Midbrain (tissue), 1 donor: ENCODE measurements around the gene STOM.
"Not testable (repeated sequence)": the region's sequence is repeated elsewhere in the genome, so short reads cannot be mapped to it uniquely, and the experiment has no call there.

Source experiments
- DNase-seq: peaks from one replicate; lab custom pipeline; 2025; lab: John Stamatoyannopoulos, UW

STOM gene

GRCh38 chr9:121369595-121370265 is at the start of gene STOM:
TSS of gene STOM (minus strand) at chr9:121370250. CDS start at chr9:121370187, 63 bp downstream.
- no peak for DNase-seq

DNA sequence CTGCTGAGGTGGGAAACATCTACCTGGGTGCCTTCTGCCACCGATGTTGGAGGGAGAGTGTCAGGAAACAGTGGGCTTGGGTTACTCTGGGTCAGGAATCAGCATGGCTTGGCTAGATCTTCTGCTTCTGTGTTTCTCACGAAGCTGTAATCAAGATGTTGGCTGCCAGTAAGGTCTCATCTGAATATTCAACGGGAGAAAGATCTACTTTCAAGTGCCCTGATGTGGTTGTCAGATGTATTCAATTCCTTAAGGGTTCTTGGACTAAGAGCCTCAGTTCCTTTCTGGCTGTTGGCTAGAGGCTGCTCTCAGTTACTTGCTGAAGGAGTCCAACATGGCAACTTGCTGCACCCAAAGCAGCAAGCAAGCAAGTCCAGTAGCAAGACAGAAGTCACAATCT is 41.9 kb upstream of the STOM start:
- DNase-seq, result no peak

GRCh38 chr9:121405899-121406298 is 35.8 kb upstream of the STOM start:
- DNase-seq, result no peak

DNA sequence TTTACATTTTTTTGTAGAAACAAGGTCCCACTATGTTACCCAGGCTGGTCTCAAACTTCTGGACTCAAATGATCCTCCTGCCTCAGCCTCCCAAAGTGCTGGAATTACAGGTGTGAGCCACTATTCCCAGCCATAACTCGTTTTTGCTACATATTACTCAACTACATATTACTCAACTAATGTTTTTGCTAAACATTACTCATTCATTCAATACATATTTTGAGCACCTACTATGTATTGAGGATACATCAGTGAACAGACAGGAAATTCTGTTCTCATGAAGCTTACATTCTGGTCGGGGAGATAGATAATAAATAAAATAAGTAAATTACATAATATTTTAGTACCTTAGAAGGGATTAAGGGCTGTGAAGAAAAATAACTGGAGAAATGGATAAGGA is 34.9 kb upstream of the STOM start:
- DNase-seq, result no peak

GRCh38 chr9:121399883-121400607 is 30.0 kb upstream of the STOM start:
- DNase-seq, result peak; percentile 65

GRCh38 chr9:121399126-121399882 is 29.3 kb upstream of the STOM start:
- DNase-seq, result no peak

DNA sequence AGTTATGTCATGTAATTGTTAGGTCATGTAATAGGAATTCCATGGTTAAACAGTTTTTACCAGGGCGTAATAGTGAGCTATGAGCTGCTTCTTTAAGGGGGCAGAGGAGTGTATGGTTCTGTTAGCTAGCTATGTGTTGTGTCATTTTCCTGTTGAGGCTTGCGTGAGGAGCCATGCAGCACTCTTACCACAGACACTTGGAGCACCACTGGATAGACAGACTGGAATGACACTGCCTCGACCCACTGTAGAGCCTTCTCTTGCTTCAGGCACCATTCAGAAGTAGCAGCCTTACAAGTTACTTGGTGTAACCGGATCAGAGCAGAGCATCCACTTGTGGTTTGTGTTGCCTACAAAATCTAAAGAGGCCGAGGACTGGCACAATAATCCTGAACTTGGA is 28.3 kb upstream of the STOM start:
- no peak for DNase-seq

DNA sequence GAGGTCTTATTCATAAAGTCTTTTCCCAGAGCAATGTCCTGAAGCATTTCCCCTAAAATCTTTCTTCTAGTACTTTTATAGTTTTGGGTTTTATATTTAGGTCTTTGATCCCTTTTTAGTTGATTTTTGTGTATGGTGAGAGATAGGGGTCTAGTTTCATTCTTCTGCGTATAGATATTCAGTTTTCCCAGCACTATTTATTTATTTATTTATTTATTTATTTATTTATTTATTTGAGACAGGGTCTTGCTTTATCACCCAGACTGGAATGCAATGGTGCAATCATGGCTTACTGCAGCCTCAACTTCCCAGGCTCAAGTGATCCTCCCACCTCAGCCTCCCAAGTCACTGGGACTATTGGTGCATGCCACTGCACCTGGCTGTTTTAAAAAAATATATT is 27.2 kb upstream of the STOM start:
- not testable (repeated sequence) for DNase-seq

DNA sequence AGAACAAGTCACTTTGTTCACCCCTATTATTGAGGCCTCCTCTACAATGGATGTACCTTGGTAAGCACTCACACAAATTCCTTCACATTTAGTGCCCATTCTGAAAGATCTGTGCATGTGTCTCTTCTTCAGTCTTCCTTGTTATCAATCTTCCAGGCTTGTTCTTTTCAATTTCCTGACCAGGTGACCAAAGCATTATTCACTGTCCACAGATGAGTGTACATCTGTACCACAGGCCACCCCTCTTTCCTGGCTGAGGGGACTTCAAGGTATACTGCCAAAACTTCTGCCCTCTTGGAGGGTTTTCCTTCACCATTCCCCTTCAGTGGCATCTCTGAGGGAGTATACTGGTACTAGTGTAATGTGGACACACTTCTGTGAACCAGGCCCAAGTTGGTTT is 25.5 kb upstream of the STOM start:
- no peak for DNase-seq

DNA sequence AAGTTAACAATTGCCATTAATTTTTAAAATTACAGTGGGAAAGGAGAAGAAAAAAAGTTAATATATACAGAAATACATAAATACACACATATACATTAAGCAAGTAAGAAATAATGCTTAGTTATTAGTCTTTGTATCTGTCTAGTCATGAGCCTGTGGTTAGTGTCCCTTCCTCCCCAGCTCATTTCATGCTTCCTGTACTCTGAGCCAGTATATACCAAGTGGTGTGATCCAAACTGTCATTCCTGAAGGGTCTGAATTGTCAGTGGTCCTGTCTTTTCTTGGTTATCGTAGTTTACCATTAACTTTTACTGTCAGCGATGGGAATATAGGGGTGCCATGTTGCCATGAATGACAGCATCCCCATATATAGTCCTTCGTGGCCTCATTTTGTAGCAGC is 24.2 kb upstream of the STOM start:
- DNase-seq, result no peak

DNA sequence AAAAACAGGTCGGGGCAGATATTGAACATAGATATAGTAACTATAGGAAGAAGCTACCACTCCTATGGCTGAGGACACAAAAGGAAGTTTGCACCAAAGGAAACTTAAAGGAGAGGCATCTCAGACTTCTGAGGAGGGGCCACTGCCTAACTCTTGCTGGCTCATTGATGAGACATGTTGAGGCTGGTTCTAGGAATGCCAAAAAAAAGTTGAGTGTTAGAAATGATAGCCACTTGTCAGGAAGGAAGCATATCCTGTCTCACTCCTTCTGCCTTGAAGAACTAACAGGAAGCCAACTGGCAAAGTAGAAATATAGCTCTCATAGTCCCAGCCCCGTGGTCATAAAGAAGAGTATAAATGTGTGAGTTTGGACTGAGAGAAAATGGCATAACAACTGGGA is 23.3 kb upstream of the STOM start:
- DNase-seq, result no peak

DNA sequence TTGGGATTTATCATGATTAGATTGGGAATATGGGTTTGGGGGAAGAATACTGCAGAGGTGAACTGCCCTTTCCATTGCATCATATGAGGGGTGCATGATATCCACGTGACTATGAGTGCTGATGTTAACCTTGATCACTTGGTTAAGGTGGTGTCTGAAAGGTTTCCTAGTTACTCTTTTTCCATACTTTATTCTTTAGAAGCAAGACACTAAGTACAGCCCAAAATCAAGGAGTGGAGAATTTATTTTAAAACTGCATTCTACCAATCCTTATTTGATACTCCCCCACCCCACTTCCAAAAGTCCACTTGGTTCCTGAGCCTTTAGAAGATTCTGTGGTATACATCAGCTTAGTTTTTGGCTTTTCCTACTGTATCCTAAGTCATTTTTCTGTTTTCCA is 20.3 kb upstream of the STOM start:
- no peak for DNase-seq

DNA sequence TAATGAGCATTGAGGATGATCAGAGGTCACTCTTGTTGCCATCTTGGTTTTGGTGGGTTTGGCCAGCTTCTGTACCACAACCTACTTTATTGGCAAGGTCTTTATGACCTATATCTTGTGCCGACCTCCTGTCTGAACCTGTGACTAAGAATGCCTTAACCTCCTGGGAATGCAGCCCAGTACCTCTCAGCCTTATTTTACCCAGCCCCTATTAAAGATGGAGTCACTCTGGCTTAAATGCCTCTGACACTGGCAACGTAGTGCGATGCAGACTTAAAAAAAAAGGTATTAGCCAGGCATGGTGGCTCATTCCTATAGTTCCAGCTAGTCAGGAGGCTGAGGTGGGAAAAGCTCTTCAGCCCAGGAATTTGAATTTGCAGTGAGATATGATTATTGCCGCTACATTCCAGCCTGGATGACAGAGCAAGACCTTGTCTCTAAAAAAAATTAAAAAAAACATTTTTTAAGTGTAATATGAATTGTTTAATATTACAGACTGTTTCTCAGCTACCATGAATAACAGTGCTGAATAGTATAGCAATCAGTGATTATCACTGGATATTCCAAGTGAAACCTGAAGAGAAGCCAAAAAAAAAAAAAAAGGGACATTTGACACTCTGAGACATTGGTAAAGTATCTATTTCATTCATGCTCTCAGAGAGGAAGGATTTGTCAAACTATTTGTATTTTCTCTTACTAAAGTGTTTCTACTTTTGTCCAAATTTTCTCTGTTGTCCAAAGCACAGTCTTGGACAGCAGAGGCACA is 18.3 kb upstream of the STOM start:
- no peak for DNase-seq

GRCh38 chr9:121386442-121387175 is 16.6 kb upstream of the STOM start:
- DNase-seq, result no peak

DNA sequence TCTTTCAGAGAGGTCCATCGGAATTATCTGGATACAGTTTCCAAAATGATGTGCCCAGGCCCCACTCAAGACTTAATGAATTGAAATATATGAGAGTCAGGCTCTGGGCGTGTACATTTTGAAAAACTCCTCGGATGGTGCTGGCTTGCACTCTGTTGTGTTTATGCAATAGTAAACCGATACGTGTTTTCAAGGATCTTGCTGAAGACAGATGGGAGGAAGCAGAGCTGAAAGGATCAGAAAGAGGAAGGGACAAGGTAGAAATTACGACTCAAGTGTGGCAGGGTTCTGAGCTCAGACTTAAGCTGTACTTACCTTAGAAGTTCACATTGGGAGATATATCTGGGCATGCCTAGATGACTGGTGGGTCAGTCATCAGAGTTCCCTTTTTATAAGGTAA is 13.7 kb upstream of the STOM start:
- no peak for DNase-seq

- DNase-seq, result no peak
These were observed 10.8 kb upstream of the STOM start for GRCh38 chr9:121380846-121381245.

DNA sequence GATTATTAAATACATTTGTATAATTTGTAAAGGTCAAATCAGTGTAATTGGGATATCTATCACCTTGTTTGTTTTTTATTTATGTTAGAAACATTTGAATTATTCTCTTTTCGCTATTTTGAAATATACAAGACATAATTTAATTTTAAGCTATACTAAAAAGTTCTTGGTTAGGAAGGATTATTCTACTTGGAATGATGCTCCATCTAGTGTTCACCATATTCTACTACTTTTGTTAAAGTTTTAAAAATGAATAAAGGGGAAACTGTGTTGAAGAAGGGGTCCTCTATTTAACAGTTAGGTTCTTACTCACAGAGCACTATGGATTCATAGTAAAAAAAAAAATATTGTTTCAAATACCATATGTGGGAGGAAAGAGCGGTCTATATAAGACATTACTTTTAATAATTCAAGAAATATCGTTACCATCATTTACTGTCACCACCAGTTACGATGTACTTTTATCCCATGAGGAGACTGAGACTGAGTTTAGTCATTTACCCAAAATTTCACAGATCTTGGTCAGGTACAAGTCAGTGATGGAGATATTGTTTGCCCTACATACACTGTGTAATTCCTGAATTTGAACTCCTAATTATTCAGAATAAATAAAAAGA is 6.3 kb upstream of the STOM start:
- no peak for DNase-seq

DNA sequence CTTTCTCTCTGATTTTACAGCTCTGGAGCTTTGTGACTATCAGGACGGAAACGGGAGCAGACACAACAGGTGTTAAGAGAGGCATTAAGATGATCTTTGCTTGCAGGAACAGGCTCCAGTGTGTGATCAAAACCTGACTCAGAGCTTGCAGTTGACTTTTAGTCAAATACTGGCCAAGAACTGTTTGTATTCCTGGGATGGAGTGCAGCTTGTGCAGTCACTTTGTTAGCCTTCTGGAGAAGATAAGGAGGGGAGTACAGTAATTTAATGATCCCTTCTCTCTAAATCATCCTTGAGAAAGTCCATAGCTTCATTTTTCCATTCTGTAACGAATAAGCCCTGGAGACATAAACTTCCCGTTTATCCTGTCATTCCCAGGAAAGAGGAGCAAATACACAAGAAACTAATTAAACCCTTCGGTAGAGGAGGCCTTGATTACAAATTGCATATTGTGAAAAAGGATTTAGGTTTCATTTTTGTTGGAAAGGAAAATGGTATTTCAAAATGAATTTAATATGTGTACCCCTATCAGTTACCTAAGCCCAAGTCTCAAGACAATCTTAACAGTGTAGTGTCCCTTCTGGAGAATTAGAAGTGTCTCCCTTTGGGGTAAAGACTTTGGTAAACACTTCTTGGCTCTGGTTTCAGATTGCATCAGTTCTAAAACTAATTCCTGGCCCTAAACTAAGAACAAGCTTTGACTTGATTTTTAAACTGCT is 3.1 kb upstream of the STOM start:
- DNase-seq, result no peak

GRCh38 chr9:121372239-121373010 is 2.4 kb upstream of the STOM start:
- DNase-seq, result no peak
